Heart left ventricle (tissue), 16 donors: ENCODE results near the gene CTNNA1. TPM values are rescaled to one million over a fixed set of nuclear protein-coding genes. Genes with fewer than 3 reads are reported as not detected.

Source experiments
- ATAC-seq, 4 donors: fragments of 200-7000 bp; cut with Tn5 transposase; one replicate each; pipeline ENCODE4 v1.9.1; 2020 to 2022; ENCODE audit warnings: moderate library complexity in 4 of 4, mild to moderate bottlenecking in 3 of 4, moderate number of reproducible peaks in 1 of 4
- DNase-seq, 5 donors: peaks; one replicate each; pipeline ENCODE4 v3.0.0-alpha.2; 2020
- H3K27ac ChIP-seq, 12 donors: fragments of 200-600 bp; sonication (generic) in 4 of 12; one replicate each; pipeline versions ENCODE4 v1.5.0 to v1.8.0; 2016 to 2022; ENCODE audit warnings: mild to moderate bottlenecking in 2 of 12
- H3K27me3 ChIP-seq, 9 donors: fragments of 200-600 bp; sonication (generic) in 2 of 9; one replicate each; pipeline versions ENCODE4 v1.5.1 to v1.8.0; 2016 to 2022; ENCODE audit warnings: mild to moderate bottlenecking in 3 of 9
- H3K36me3 ChIP-seq, 9 donors: fragments of 200-600 bp; sonication (generic) in 2 of 9; one replicate each; pipeline versions ENCODE4 v1.5.0 to v1.8.0; 2018 to 2022; ENCODE audit warnings: mild to moderate bottlenecking in 2 of 9
- H3K4me1 ChIP-seq, 12 donors: fragments of 200-600 bp; sonication (generic) in 4 of 12; one replicate each; pipeline versions ENCODE4 v1.5.0 to v1.8.0; 2016 to 2022; ENCODE audit warnings: mild to moderate bottlenecking in 3 of 12
- H3K4me3 ChIP-seq, 12 donors: fragments of 200-600 bp; sonication (generic) in 4 of 12; one replicate each; pipeline versions ENCODE4 v1.5.0 to v1.8.0; 2017 to 2022; ENCODE audit warnings: mild to moderate bottlenecking in 9 of 12, moderate library complexity in 4 of 12
- H3K9me3 ChIP-seq, 12 donors: fragments of 200-600 bp; sonication (generic) in 4 of 12; one replicate each; pipeline versions ENCODE4 v1.5.0 to v1.8.0; 2016 to 2022; ENCODE audit warnings: mild to moderate bottlenecking in 1 of 12
- POLR2A ChIP-seq, 2 donors: fragments of 450-650 bp; IDR thresholded peaks; one replicate each; pipeline ENCODE4 v1.6.1; 2017; ENCODE audit warnings: antibody characterized with exemption in 2 of 2, mild to moderate bottlenecking in 2 of 2, moderate library complexity in 2 of 2
- WGBS, 4 donors: extraction: QIAGEN DNeasy Blood & Tissue Kit in 2 of 4; methylation state at CpG; one replicate each; pipeline versions ENCODE4 v1.1.5 to v1.1.7; 2013 to 2018; 5-methylcytosine and 5-hydroxymethylcytosine counted together
- intact Hi-C, 10 donors: fragments of 100-400 bp; cut with DNase I; formaldehyde crosslinking; loops; one replicate each; pipeline versions ENCODE4 v1.11.1 to v1.14.2; 2022
- polyA plus RNA-seq, 2 donors: library from polyadenylated mRNA; stranded (reverse); fragments of 200-250 nt; gene quantifications; one replicate each; pipeline ENCODE4 v1.2.3, GENCODE V29; 2013
- total RNA-seq, 9 donors: library from RNA; depleted of rRNA in 2 of 9; stranded (reverse); fragments of >200 nt in 2 of 9; fragmentation: NEBNext Ultra II Directional in 3 of 9; extraction: Animal tissue kit (Norgen Biotek cat#: 25700) in 3 of 9; gene quantifications; one replicate each; pipeline versions ENCODE4 v1.1.0 to v1.2.4, GENCODE V29; 2016 to 2023
- TF ChIP-seq, protein P1 (sequence below), 12 donors: fragments of 200-600 bp; sonication (generic) in 4 of 12; IDR thresholded peaks; one replicate each; pipeline versions ENCODE4 v1.5.0 to v1.8.0; 2018 to 2022; ENCODE audit warnings: antibody characterized with exemption in 12 of 12, mild to moderate bottlenecking in 5 of 12
- donor health status: ischemic (EF 13 %, LVEDD 7.1; RV severe dilation, severe dysfunction).
- donor health status: healthy with polysubstance abuse.
- donor health status: DM: no; HTN: yes; CAD: no.
- donor health status: DM: no; HTN: no; CAD: no.
- donor health status: ischemic (EF 25% LVEDD 6.9; RV normal size, moderate dysfunction).
- donor health status: ischemic (EF 25% LVEDD 5.7; RV mildly dilated, moderate dysfunction).
- donor health status: healthy.
- donor health status: DM: yes; HTN: yes; CAD: no.
- donor health status: ischemic (EF 35%, LVEDD 5.7; RV mildly dilated, moderate dysfunction).
- donor health status: nonischemic (EF 11% LVEDD 7.7; RV severe dilation, severe dysfunction).
- donor health status: DM: yes; HTN: yes; CAD: no.
- donor health status: PGD.
- donor health status: ischemic (EF 29% LVEDD 5.4; RV normal size, mild dysfunction).
- donor health status: nonischemic (EF 23%, LVEDD 6.1; RV moderate dilation, normal function).

The CTNNA1 gene
- total and polyA plus RNA-seq, 11 donors: 140 to 460 (median 399) TPM

GRCh38 chr5:138732466-138732865, 20.8 kb upstream of the CTNNA1 start:
- no peak for DNase-seq
- no peak overlapping the region for H3K27ac ChIP-seq
- no peaks in the 10 kb centered on the region for H3K4me1 ChIP-seq
- no peak for ATAC-seq
- H3K36me3 ChIP-seq: no peaks in the 10 kb centered on the region
- WGBS, 4 donors: 40 to 55% (median 48%) methylated on average over 2 of the region's 2 CpGs
- H3K4me3 ChIP-seq: no peak overlapping the region
- H3K9me3 ChIP-seq: no peaks in the 10 kb centered on the region
- H3K27me3 ChIP-seq: no peaks in the 10 kb centered on the region
- intact Hi-C loops: no loop called here
- no peak for TF ChIP-seq POLR2A (IDR thresholded peaks at IDR 0.05)
- TF ChIP-seq, protein P1, sequence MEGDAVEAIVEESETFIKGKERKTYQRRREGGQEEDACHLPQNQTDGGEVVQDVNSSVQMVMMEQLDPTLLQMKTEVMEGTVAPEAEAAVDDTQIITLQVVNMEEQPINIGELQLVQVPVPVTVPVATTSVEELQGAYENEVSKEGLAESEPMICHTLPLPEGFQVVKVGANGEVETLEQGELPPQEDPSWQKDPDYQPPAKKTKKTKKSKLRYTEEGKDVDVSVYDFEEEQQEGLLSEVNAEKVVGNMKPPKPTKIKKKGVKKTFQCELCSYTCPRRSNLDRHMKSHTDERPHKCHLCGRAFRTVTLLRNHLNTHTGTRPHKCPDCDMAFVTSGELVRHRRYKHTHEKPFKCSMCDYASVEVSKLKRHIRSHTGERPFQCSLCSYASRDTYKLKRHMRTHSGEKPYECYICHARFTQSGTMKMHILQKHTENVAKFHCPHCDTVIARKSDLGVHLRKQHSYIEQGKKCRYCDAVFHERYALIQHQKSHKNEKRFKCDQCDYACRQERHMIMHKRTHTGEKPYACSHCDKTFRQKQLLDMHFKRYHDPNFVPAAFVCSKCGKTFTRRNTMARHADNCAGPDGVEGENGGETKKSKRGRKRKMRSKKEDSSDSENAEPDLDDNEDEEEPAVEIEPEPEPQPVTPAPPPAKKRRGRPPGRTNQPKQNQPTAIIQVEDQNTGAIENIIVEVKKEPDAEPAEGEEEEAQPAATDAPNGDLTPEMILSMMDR (IDR thresholded peaks at IDR 0.05): no peak

- no peaks in the 10 kb centered on the region for H3K9me3 ChIP-seq
- no peaks in the 10 kb centered on the region for H3K4me1 ChIP-seq
- no peak overlapping the region for H3K27ac ChIP-seq
- no peak for ATAC-seq
- intact Hi-C loops: no loop called here
- 80 to 90% (median 88%) methylated on average over 4 of the region's 4 CpGs for WGBS, 4 donors
- no peak for TF ChIP-seq POLR2A (IDR thresholded peaks at IDR 0.05)
- TF ChIP-seq, protein P1 (IDR thresholded peaks at IDR 0.05): no peak
- H3K36me3 ChIP-seq: no peaks in the 10 kb centered on the region
- no peak for DNase-seq
- no peaks in the 10 kb centered on the region for H3K27me3 ChIP-seq
- H3K4me3 ChIP-seq: no peak overlapping the region
These were observed 20.3 kb upstream of the CTNNA1 start for GRCh38 chr5:138732933-138733332.

GRCh38 chr5:138733509-138733908, 19.7 kb upstream of the CTNNA1 start:
- Histone ChIP-seq H3K27ac (no peak overlapping the region), H3K9me3 (no peaks in the 10 kb centered on the region), H3K4me1 (no peaks in the 10 kb centered on the region), H3K36me3 (no peaks in the 10 kb centered on the region), H3K27me3 (no peaks in the 10 kb centered on the region), H3K4me3 (no peak overlapping the region)
- intact Hi-C loops: no loop called here
- no peak for ATAC-seq
- TF ChIP-seq POLR2A (IDR thresholded peaks at IDR 0.05): no peak
- TF ChIP-seq, protein P1 (IDR thresholded peaks at IDR 0.05): no peak
- DNase-seq: no peak
- WGBS, 4 donors: 74 to 81% (median 77%) methylated on average over 2 of the region's 2 CpGs

- Histone ChIP-seq H3K9me3 (no peaks in the 10 kb centered on the region), H3K36me3 (no peaks in the 10 kb centered on the region), H3K27ac (no peak overlapping the region), H3K4me3 (no peak overlapping the region), H3K27me3 (no peaks in the 10 kb centered on the region), H3K4me1 (peaks cover 0 to under 1% (median 0%) of the 10 kb centered on the region in 12 donors)
- intact Hi-C loops: no loop called here
- no peak for TF ChIP-seq POLR2A (IDR thresholded peaks at IDR 0.05)
- TF ChIP-seq, protein P1 (IDR thresholded peaks at IDR 0.05): no peak
- ATAC-seq (no peak), DNase-seq (no peak)
- 94 to 97% (median 95%) methylated on average over 5 of the region's 5 CpGs for WGBS, 4 donors
These were observed 16.9 kb upstream of the CTNNA1 start for GRCh38 chr5:138736293-138736692.
